H1 (cell line): ENCODE measurements around the gene R3HDML. TPM values are rescaled to one million over a fixed set of nuclear protein-coding genes. Genes with fewer than 3 reads are reported as not detected.

Source experiments
- CTCF ChIA-PET: fragments of 300-600 bp; sonication (Branson Sonifier 250); formaldehyde crosslinking; loops from one replicate; lab custom pipeline; 2021; ENCODE audit not compliant: partially characterized antibody; lab: Charles Lee
- POLR2A ChIA-PET: fragments of 300-600 bp; sonication (Branson Sonifier 250); formaldehyde crosslinking; loops from one replicate; lab custom pipeline; 2021; ENCODE audit warnings: inconsistent platforms; ENCODE audit not compliant: partially characterized antibody; lab: Charles Lee
- DNase-seq, 2 experiments: peaks; one replicate each; pipeline versions ENCODE4 v3.0.0 to v3.0.0-alpha.2; 2010 to 2022; ENCODE audit warnings: low spot score in 2 of 2, low read depth in 1 of 2, mixed read lengths in 1 of 2
- FAIRE-seq: peaks from 2 replicates; lab custom pipeline; 2011; peaks lifted over from hg19 to GRCh38; lab: Jason Lieb, UNC
- H2AFZ ChIP-seq: 2 replicates; pipeline ENCODE4 v1.8.1; 2012; ENCODE audit warnings: low read length, inconsistent platforms
- H2AK5ac ChIP-seq: 2 replicates; pipeline ENCODE4 v1.6.1; 2013; ENCODE audit warnings: low read depth, low read length
- H2BK120ac ChIP-seq: replicated peaks from 2 replicates; pipeline ENCODE3; 2013; ENCODE audit warnings: low read depth, low read length, inconsistent platforms
- H2BK12ac ChIP-seq: 2 replicates; pipeline ENCODE4 v1.6.1; 2013; ENCODE audit warnings: low read depth, low read length
- H2BK15ac ChIP-seq: 2 replicates; pipeline ENCODE4 v1.6.1; 2013; ENCODE audit warnings: low read length
- H2BK20ac ChIP-seq: 2 replicates; pipeline ENCODE4 v1.6.1; 2013; ENCODE audit warnings: low read length
- H2BK5ac ChIP-seq: 2 replicates; pipeline ENCODE4 v1.6.1; 2013; ENCODE audit warnings: low read depth, low read length
- H3K14ac ChIP-seq: 2 replicates; pipeline ENCODE4 v1.6.1; 2013; ENCODE audit warnings: inconsistent platforms; ENCODE audit not compliant: insufficient read length
- H3K18ac ChIP-seq: 2 replicates; pipeline ENCODE4 v1.6.1; 2013; ENCODE audit warnings: low read length; ENCODE audit errors: extremely low read depth
- H3K23ac ChIP-seq: 2 replicates; pipeline ENCODE4 v1.6.1; 2013; ENCODE audit warnings: inconsistent platforms; ENCODE audit not compliant: insufficient read length
- H3K23me2 ChIP-seq: 2 replicates; pipeline ENCODE4 v1.6.1; 2013; ENCODE audit warnings: low read depth, low read length
- H3K27ac ChIP-seq: 2 replicates; pipeline ENCODE4 v1.6.1; 2011; ENCODE audit warnings: low read depth, low read length, inconsistent platforms
- H3K27me3 ChIP-seq, 4 experiments: replicated peaks in 1 of 4; 1 replicate in 1 of 4; 2 replicates in 3 of 4; pipeline versions ENCODE4 v1.6.1 to v1.8.1; 2011 to 2013; ENCODE audit warnings: low read length in 3 of 4, mild to moderate bottlenecking in 3 of 4, inconsistent platforms in 2 of 4, mixed read lengths in 2 of 4, moderate library complexity in 1 of 4; ENCODE audit not compliant: control insufficient read depth in 3 of 4, insufficient read depth in 3 of 4; ENCODE audit errors: extremely low read depth in 1 of 4
- H3K36me3 ChIP-seq, 4 experiments: 2 replicates each; pipeline versions ENCODE4 v1.6.1 to v1.8.1; 2011 to 2013; ENCODE audit warnings: mild to moderate bottlenecking in 4 of 4, low read length in 3 of 4, moderate library complexity in 2 of 4, control low read depth in 1 of 4, inconsistent platforms in 1 of 4; ENCODE audit not compliant: insufficient read depth in 4 of 4, control insufficient read depth in 2 of 4
- H3K4ac ChIP-seq: replicated peaks from 2 replicates; pipeline ENCODE3; 2013; ENCODE audit warnings: low read length, low read depth, mixed read lengths, inconsistent platforms; ENCODE audit not compliant: insufficient read length
- H3K4me1 ChIP-seq, 4 experiments: replicated peaks in 1 of 4; 1 replicate in 1 of 4; 2 replicates in 3 of 4; pipeline versions ENCODE4 v1.6.1 to v1.8.1; 2011 to 2013; ENCODE audit warnings: low read length in 3 of 4, inconsistent platforms in 2 of 4, mixed read lengths in 1 of 4; ENCODE audit not compliant: insufficient read depth in 4 of 4, control insufficient read depth in 3 of 4
- H3K4me2 ChIP-seq, 2 experiments: 2 replicates each; pipeline versions ENCODE4 v1.6.1 to v1.8.1; 2011 to 2013; ENCODE audit warnings: low read depth in 2 of 2, low read length in 2 of 2, control low read depth in 1 of 2, inconsistent platforms in 1 of 2, mild to moderate bottlenecking in 1 of 2; ENCODE audit not compliant: insufficient read depth in 1 of 2
- H3K4me3 ChIP-seq, 4 experiments: fragments of 200-600, 300-600 bp in 1 of 4; sonication (generic), shearing (Covaris generic), sonication (Bioruptor Twin) in 1 of 4; 2 replicates each; pipeline versions ENCODE4 v1.5.1 to v1.8.1; 2011 to 2016; ENCODE audit warnings: low read length in 4 of 4, low read depth in 3 of 4, control low read depth in 2 of 4, inconsistent platforms in 2 of 4, mild to moderate bottlenecking in 2 of 4, mixed read lengths in 1 of 4, moderate library complexity in 1 of 4; ENCODE audit not compliant: insufficient read depth in 2 of 4; ENCODE audit errors: extremely low read depth in 1 of 4
- H3K56ac ChIP-seq: replicated peaks from 2 replicates; pipeline ENCODE3; 2013; ENCODE audit warnings: low read depth, mild to moderate bottlenecking, mixed read lengths, low read length, inconsistent platforms; ENCODE audit not compliant: insufficient read length
- H3K79me1 ChIP-seq: 2 replicates; pipeline ENCODE4 v1.6.1; 2013; ENCODE audit warnings: low read depth, low read length, control low read depth
- H3K79me2 ChIP-seq, 2 experiments: 2 replicates each; pipeline versions ENCODE4 v1.6.1 to v1.8.1; 2012 to 2013; ENCODE audit warnings: low read length in 2 of 2, mild to moderate bottlenecking in 2 of 2, inconsistent platforms in 1 of 2; ENCODE audit not compliant: insufficient read depth in 2 of 2, control insufficient read depth in 1 of 2
- H3K9ac ChIP-seq, 4 experiments: replicated peaks in 1 of 4; 1 replicate in 1 of 4; 2 replicates in 3 of 4; pipeline versions ENCODE4 v1.6.1 to v1.8.1; 2011 to 2013; ENCODE audit warnings: low read depth in 3 of 4, low read length in 3 of 4, control low read depth in 2 of 4, mild to moderate bottlenecking in 2 of 4, moderate library complexity in 2 of 4, inconsistent platforms in 1 of 4; ENCODE audit errors: extremely low read depth in 1 of 4
- H3K9me3 ChIP-seq, 2 experiments: 2 replicates each; pipeline versions ENCODE4 v1.6.1 to v1.8.1; 2012 to 2013; ENCODE audit warnings: mild to moderate bottlenecking in 2 of 2, moderate library complexity in 2 of 2, control low read depth in 1 of 2, inconsistent platforms in 1 of 2, low read depth in 1 of 2, low read length in 1 of 2, mixed read lengths in 1 of 2; ENCODE audit not compliant: insufficient read depth in 2 of 2
- H4K20me1 ChIP-seq, 2 experiments: replicated peaks in 1 of 2; 2 replicates each; pipeline versions ENCODE3 to v1.8.1; 2011 to 2013; ENCODE audit warnings: inconsistent platforms in 2 of 2, low read length in 2 of 2, mild to moderate bottlenecking in 1 of 2; ENCODE audit not compliant: insufficient read depth in 2 of 2, control insufficient read depth in 1 of 2
- H4K5ac ChIP-seq: 2 replicates; pipeline ENCODE4 v1.6.1; 2013; ENCODE audit warnings: low read length, low read depth, mixed read lengths, inconsistent platforms; ENCODE audit not compliant: insufficient read length
- H4K8ac ChIP-seq: 2 replicates; pipeline ENCODE4 v1.8.0; 2013; ENCODE audit warnings: mild to moderate bottlenecking, moderate library complexity, low read length, inconsistent platforms; ENCODE audit not compliant: insufficient read depth; ENCODE audit errors: extremely low read depth
- H4K91ac ChIP-seq: replicated peaks from 2 replicates; pipeline ENCODE3; 2013; ENCODE audit warnings: low read length, mixed read lengths, inconsistent platforms; ENCODE audit not compliant: insufficient read length
- CREB1 ChIP-seq: IDR thresholded peaks from 2 replicates; pipeline ENCODE4 v1.6.1; 2012; ENCODE audit warnings: inconsistent platforms
- EZH2 ChIP-seq: fragments of 200-600 bp; sonication (generic); IDR thresholded peaks from 2 replicates; pipeline ENCODE4 v1.7.1; 2012; ENCODE audit warnings: low read depth, mild to moderate bottlenecking, moderate library complexity, low read length, inconsistent platforms; ENCODE audit not compliant: severe bottlenecking
- whole genome bisulfite sequencing, 2 experiments: shearing (Covaris generic) in 1 of 2; methylation state at CpG; one replicate each; pipeline versions ENCODE4 v1.1.6 to v1.1.7; 2013 to 2015; ENCODE audit warnings: low lambda C conversion rate in 2 of 2, mixed read lengths in 2 of 2, inconsistent platforms in 1 of 2, low coverage in 1 of 2, missing lambda C conversion rate in 1 of 2; ENCODE audit not compliant: insufficient replicate concordance in 2 of 2, insufficient coverage in 1 of 2, insufficient read length in 1 of 2; ENCODE audit errors: extremely low coverage in 1 of 2, missing lambda C conversion rate in 1 of 2; 5-methylcytosine and 5-hydroxymethylcytosine counted together
- polyA plus RNA-seq, 7 experiments: library from polyadenylated mRNA; depleted of rRNA in 3 of 7; stranded (reverse) in 5 of 7; unstranded in 2 of 7; fragments of >200 nt in 5 of 7; fragments of 200-250 nt in 2 of 7; gene quantifications; 1 replicate in 5 of 7; 2 replicates in 1 of 7; 4 replicates in 1 of 7; pipeline versions ENCODE4 v1.2.1 to v1.2.3, GENCODE V29; 2011 to 2013; ENCODE audit warnings: missing spikeins in 2 of 7, mixed read lengths in 2 of 7
- total RNA-seq: library from RNA; stranded (reverse); fragmentation: NEBNext Ultra II Directional; extraction: Animal tissue kit (Norgen Biotek cat#: 25700); gene quantifications from 2 replicates; pipeline ENCODE4 v1.2.1, GENCODE V29; 2021

The R3HDML gene
- total and polyA plus RNA-seq, 2 of the 8 experiments (the other 6 are each of a cell fraction or from before 2014, with no cell fraction given), result not detected

- TF ChIP-seq CREB1, result peak; percentile 14; the same call in 1 of the 2 replicates
- TF ChIP-seq EZH2, result no peak
- H3K4me2 ChIP-seq, result peak overlapping the region; percentile 32 to 49; a peak in 3 of 4 replicates
- FAIRE-seq (peak; percentile 62), DNase-seq (peak; percentile 58 to 76)
- no peak overlapping the region for H2BK120ac ChIP-seq
- no peak overlapping the region for H3K14ac ChIP-seq
- H4K20me1 ChIP-seq, result no peaks in the 10 kb centered on the region
- 30% methylated on average over 15 of the region's 15 CpGs; no CpG with 5 or more reads in 1 of the 2 experiments for WGBS, 2 experiments
- no peak overlapping the region for H4K8ac ChIP-seq
- no peaks in the 10 kb centered on the region for H3K36me3 ChIP-seq
- peaks cover 4 to 12% (median 5%) of the 10 kb centered on the region in 4 experiments for H3K4me1 ChIP-seq
- H3K27ac ChIP-seq, result no peak overlapping the region
- no peaks in the 10 kb centered on the region for H3K23me2 ChIP-seq
- no peak overlapping the region for H2BK12ac ChIP-seq
- H3K56ac ChIP-seq, result no peak overlapping the region
- H3K4me3 ChIP-seq, result peak overlapping the region in 1 of 4 experiments; percentile 11; a peak in 1 of 8 replicates
- H3K79me1 ChIP-seq, result no peaks in the 10 kb centered on the region
- no peaks in the 10 kb centered on the region for H3K9me3 ChIP-seq
- no peak overlapping the region for H2BK15ac ChIP-seq
- POLR2A ChIA-PET, result no interaction called here
- H4K91ac ChIP-seq, result no peak overlapping the region
- H3K9ac ChIP-seq, result no peak overlapping the region
- no peak overlapping the region for H2AK5ac ChIP-seq
- no peaks in the 10 kb centered on the region for H3K79me2 ChIP-seq
- H3K18ac ChIP-seq, result no peak overlapping the region
- 0 out of 7 replicates have a peak, but pooled peaks cover 0 to 2% (median 0%) of the 10 kb centered on the region in 4 experiments for H3K27me3 ChIP-seq
- no peak overlapping the region for H3K4ac ChIP-seq
- no peak overlapping the region for H4K5ac ChIP-seq
- CTCF ChIA-PET, result no interaction called here
- H3K23ac ChIP-seq, result no peak overlapping the region
- no peak overlapping the region for H2BK5ac ChIP-seq
- H2BK20ac ChIP-seq, result no peak overlapping the region
- peak overlapping the region; percentile 22; the same call in 1 of the 2 replicates for H2AFZ ChIP-seq
Observed at GRCh38 chr20:44336086-44336485, 757 bp upstream of the R3HDML start.
